ENCODE results near the gene TNS1. TPM values are rescaled to one million over a fixed set of nuclear protein-coding genes. Genes with fewer than 3 reads are reported as not detected.

Gene TNS1
- polyA plus RNA-seq, 1 of the 3 experiments (the other 2 are of a cell fraction), result 12.1 TPM

- TF ChIP-seq, protein P1, sequence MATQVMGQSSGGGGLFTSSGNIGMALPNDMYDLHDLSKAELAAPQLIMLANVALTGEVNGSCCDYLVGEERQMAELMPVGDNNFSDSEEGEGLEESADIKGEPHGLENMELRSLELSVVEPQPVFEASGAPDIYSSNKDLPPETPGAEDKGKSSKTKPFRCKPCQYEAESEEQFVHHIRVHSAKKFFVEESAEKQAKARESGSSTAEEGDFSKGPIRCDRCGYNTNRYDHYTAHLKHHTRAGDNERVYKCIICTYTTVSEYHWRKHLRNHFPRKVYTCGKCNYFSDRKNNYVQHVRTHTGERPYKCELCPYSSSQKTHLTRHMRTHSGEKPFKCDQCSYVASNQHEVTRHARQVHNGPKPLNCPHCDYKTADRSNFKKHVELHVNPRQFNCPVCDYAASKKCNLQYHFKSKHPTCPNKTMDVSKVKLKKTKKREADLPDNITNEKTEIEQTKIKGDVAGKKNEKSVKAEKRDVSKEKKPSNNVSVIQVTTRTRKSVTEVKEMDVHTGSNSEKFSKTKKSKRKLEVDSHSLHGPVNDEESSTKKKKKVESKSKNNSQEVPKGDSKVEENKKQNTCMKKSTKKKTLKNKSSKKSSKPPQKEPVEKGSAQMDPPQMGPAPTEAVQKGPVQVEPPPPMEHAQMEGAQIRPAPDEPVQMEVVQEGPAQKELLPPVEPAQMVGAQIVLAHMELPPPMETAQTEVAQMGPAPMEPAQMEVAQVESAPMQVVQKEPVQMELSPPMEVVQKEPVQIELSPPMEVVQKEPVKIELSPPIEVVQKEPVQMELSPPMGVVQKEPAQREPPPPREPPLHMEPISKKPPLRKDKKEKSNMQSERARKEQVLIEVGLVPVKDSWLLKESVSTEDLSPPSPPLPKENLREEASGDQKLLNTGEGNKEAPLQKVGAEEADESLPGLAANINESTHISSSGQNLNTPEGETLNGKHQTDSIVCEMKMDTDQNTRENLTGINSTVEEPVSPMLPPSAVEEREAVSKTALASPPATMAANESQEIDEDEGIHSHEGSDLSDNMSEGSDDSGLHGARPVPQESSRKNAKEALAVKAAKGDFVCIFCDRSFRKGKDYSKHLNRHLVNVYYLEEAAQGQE (IDR thresholded peaks at IDR 0.05; ENCODE audit: low read depth, low read length), result no peak
- TF ChIP-seq YY1 (IDR thresholded peaks at IDR 0.05; ENCODE audit: low read depth), result peak; percentile 69; the same call in 1 of the 2 replicates
- peak; percentile 30 for TF ChIP-seq SMC3 (IDR thresholded peaks at IDR 0.05; ENCODE audit: low read depth, low read length)
- TF ChIP-seq NFIC (IDR thresholded peaks at IDR 0.05; ENCODE audit: borderline replicate concordance), result no peak
- TF ChIP-seq, protein P2, sequence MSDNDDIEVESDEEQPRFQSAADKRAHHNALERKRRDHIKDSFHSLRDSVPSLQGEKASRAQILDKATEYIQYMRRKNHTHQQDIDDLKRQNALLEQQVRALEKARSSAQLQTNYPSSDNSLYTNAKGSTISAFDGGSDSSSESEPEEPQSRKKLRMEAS (IDR thresholded peaks at IDR 0.05; ENCODE audit: low read depth), result 0 out of 2 replicates have a peak, but pooled peaks have one; percentile 23
- peak; percentile 14; the same call in 1 of the 2 replicates for TF ChIP-seq MXI1 (IDR thresholded peaks at IDR 0.05; ENCODE audit: low read depth, low read length)
- peak; percentile 78 for TF ChIP-seq TAF1 (IDR thresholded peaks at IDR 0.05; ENCODE audit: borderline replicate concordance, low read depth, low read length)
- no peak for TF ChIP-seq EZH2phosphoT487 (IDR thresholded peaks at IDR 0.05; ENCODE audit: borderline replicate concordance, low read depth)
Measured at GRCh38 chr2:217943446-217944321, 59.1 kb downstream of the TNS1 start (continued).

GRCh38 chr2:217942731-217943335 lies 60.0 kb downstream of the TNS1 start:
- Histone ChIP-seq H3F3A (replicated peaks; ENCODE audit: insufficient read depth) (peaks cover 11% of the 10 kb centered on the region), H3K4me1 (ENCODE audit: control insufficient read depth in 1 of 2, insufficient read depth in 2 of 2, low read depth in 1 of 2, low read length in 1 of 2) (peaks cover 15 to 94% of the 10 kb centered on the region in 2 experiments), H3K4me3 (ENCODE audit: low read depth in 2 of 2, low read length in 1 of 2) (peak overlapping the region; percentile 38 to 70), H3K36me3 (replicated peaks in 1 of 2; ENCODE audit: control insufficient read depth in 1 of 2, insufficient read depth in 2 of 2, low read length in 1 of 2) (no peaks in the 10 kb centered on the region), H3K79me2 (ENCODE audit: insufficient read depth) (peaks cover 89% of the 10 kb centered on the region), H3K4me2 (peak overlapping the region; percentile 99), H3K9me2 (no peaks in the 10 kb centered on the region), H3K9me3 (no peaks in the 10 kb centered on the region), H4K20me1 (ENCODE audit: insufficient read depth) (peaks cover 74% of the 10 kb centered on the region), H2AFZ (ENCODE audit: low read depth) (no peak overlapping the region), H3K27ac (ENCODE audit: low read depth in 2 of 2, low read length in 1 of 2) (peak overlapping the region in 1 of 2 experiments; percentile 86; a peak in 2 of 4 replicates), H3K27me3 (ENCODE audit: insufficient read depth) (no peaks in the 10 kb centered on the region), H3K9ac (peak overlapping the region; percentile 75; the same call in 1 of the 2 replicates)
- ChIA-PET POLR2A (interaction anchor here (0.8 to 3.0 kb wide), 5 partner anchors 10 to 100 kb away, joined by 3 to 23 read pairs (median 5); no protein-coding TSS in a partner anchor), CTCF (interaction anchor here (0.7 to 9.7 kb wide), 10 partner anchors 9 to 155 kb away, joined by 3 to 68 read pairs (median 10); no protein-coding TSS in a partner anchor)
- no peak for DNase-seq
- WGBS (ENCODE audit: low lambda C conversion rate), result 38% methylated on average over 3 of the region's 3 CpGs
- TF ChIP-seq TCF12 (IDR thresholded peaks at IDR 0.05) (peak; percentile 20; the same call in 1 of the 2 replicates), ELF1 (IDR thresholded peaks at IDR 0.05) (no peak)
